IgD-negative memory B cell (primary cell): ENCODE results near the gene ELOVL5. TPM values are rescaled to one million over a fixed set of nuclear protein-coding genes. Genes with fewer than 3 reads are reported as not detected.

ENCODE experiments used
- H3K27ac Mint-ChIP-seq, 3 donors: one replicate each; pipeline ENCODE4 v1.8.0; 2020 to 2022; ENCODE audit warnings: mild to moderate bottlenecking in 3 of 3, mixed read lengths in 3 of 3, moderate library complexity in 1 of 3
- H3K27me3 Mint-ChIP-seq: one replicate; pipeline ENCODE4 v1.8.0; 2021; ENCODE audit warnings: mixed read lengths
- H3K36me3 Mint-ChIP-seq: one replicate; pipeline ENCODE4 v1.8.0; 2020; ENCODE audit warnings: mild to moderate bottlenecking, mixed read lengths
- H3K4me1 Mint-ChIP-seq, 3 donors: one replicate each; pipeline ENCODE4 v1.8.0; 2020 to 2022; ENCODE audit warnings: mixed read lengths in 3 of 3, mild to moderate bottlenecking in 1 of 3
- H3K4me3 Mint-ChIP-seq, 4 donors: one replicate each; pipeline ENCODE4 v1.8.0; 2020 to 2022; ENCODE audit warnings: mild to moderate bottlenecking in 4 of 4, mixed read lengths in 4 of 4, moderate library complexity in 3 of 4
- H3K9me3 Mint-ChIP-seq, 3 donors: one replicate each; pipeline ENCODE4 v1.8.0; 2020 to 2021; ENCODE audit warnings: mixed read lengths in 3 of 3, mild to moderate bottlenecking in 1 of 3
- polyA plus RNA-seq: library from polyadenylated mRNA; unstranded; fragments of 300-500 nt; fragmentation: Illumina TruSeq; gene quantifications from one replicate; pipeline ENCODE4 v1.2.3, GENCODE V29; 2021

The ELOVL5 gene
- polyA plus RNA-seq, 1 donor from 2014 or later: 156 TPM

DNA sequence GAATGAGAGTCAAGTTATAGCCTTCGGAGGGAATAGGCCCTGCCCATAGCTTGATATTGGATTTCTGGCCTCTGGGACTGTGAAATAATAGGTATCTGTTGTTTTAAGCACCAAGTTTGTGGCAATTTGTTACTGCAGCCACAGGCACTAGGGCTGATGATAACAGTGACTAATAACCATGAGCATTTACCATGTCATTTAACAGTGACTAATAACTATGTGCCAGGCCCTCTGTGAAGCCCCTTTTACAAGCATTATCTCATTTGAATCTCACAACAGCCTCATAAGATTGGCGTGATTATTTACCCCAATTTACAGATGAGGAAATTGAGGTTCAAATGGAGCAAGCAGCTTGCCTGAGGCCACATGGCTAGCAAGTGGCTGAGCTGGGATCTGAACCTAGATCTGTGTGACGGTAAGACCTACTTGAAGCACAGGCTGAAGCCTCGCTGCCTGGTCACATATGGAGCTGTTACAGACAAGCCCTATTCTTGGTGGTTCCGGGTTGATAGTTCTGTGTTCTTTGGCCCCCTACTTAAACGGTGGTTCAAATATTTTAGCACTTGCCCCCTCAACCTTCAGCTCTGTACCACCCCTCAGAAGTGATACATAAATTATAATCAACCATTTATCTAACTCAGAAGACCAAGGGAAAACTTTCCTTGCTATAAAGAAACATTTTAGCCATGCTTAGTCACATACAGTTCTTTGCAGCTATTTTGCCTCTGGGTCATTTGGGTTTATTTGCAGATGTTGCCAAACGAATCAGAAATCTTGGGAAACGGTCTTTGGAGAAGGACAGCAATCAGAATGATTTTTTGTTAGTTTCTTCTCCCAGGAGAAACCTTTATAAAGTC, 98.3 kb downstream of the ELOVL5 start:
- H3K4me3 Mint-ChIP-seq: peak overlapping the region in 1 of 4 donors; percentile 10
- H3K4me1 Mint-ChIP-seq: peaks cover 44 to 52% (median 51%) of the 10 kb centered on the region in 3 donors
- peaks cover 2% of the 10 kb centered on the region for H3K36me3 Mint-ChIP-seq
- peaks cover 4% of the 10 kb centered on the region for H3K27me3 Mint-ChIP-seq
- no peaks in the 10 kb centered on the region for H3K9me3 Mint-ChIP-seq
- H3K27ac Mint-ChIP-seq: peak overlapping the region in 2 of 3 donors; percentile 34 to 79

GRCh38 chr6:53246924-53247323, 101.8 kb downstream of the ELOVL5 start:
- peaks cover 59 to 66% (median 65%) of the 10 kb centered on the region in 3 donors for H3K4me1 Mint-ChIP-seq
- peak overlapping the region in 2 of 3 donors; percentile 9 to 99 for H3K27ac Mint-ChIP-seq
- H3K36me3 Mint-ChIP-seq: no peaks in the 10 kb centered on the region
- peak overlapping the region in 2 of 4 donors; percentile 56 to 89 for H3K4me3 Mint-ChIP-seq
- peaks cover 4% of the 10 kb centered on the region for H3K27me3 Mint-ChIP-seq
- H3K9me3 Mint-ChIP-seq: no peaks in the 10 kb centered on the region

DNA sequence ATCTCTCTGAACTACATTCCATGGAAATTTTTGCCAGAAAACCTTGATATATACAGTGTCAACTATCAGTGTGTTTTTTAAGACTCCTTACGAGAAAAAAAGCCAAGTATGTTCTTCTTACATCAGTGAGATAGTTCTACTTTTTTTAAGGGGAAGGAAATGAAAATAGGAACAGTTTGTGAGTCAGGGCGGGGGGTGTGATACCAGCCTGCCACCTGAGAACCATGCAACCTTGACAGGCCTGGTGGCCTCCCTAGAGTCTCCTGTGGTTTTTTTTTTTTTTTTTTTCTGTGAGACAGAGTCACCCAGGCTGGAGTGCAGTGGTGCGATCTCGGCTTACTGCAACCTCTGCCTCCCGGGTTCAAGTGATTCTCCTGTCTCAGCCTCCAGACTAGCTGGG, 103.8 kb downstream of the ELOVL5 start:
- peak overlapping the region; percentile 92 to 99 (median 94) for H3K27ac Mint-ChIP-seq

DNA sequence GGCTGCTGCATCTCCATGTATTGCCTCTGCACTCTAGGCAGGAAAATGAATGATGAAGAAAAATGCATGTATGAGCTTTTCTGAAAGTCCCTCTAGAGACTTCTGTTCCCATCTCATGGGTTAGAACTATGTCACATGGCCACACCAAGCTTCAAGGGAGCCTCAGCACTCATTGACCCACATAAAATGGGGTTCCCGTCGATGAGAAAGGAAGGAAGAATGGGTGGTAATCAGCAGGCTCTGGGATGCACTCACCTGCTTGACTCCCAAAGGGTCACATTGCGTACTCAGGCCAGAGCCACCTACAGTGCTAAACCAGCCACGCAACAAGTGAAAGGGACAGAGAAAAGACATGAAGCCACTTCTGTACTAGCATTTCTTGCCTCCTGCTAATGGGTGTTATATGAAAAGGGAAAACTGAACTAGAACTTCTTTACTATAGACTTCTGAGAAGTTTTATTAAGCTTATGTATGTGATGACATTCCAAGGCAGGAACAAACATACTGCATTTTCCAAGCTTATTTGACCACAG, 104.3 kb downstream of the ELOVL5 start:
- peaks cover 2% of the 10 kb centered on the region for H3K36me3 Mint-ChIP-seq
- peaks cover 4% of the 10 kb centered on the region for H3K27me3 Mint-ChIP-seq
- peaks cover 0 to 6% (median 0%) of the 10 kb centered on the region in 3 donors for H3K9me3 Mint-ChIP-seq
- peak overlapping the region; percentile 92 to 99 (median 94) for H3K27ac Mint-ChIP-seq
- peak overlapping the region; percentile 54 to 89 (median 78) for H3K4me3 Mint-ChIP-seq
- H3K4me1 Mint-ChIP-seq: peaks cover 60 to 77% (median 70%) of the 10 kb centered on the region in 3 donors

More for the DNA sequence above, 103.8 kb downstream of the ELOVL5 start:
- Mint-ChIP-seq H3K27me3 (peaks cover 4% of the 10 kb centered on the region), H3K4me1 (peaks cover 63 to 72% (median 67%) of the 10 kb centered on the region in 3 donors), H3K36me3 (peaks cover 2% of the 10 kb centered on the region), H3K9me3 (peaks cover 0 to 4% (median 0%) of the 10 kb centered on the region in 3 donors), H3K4me3 (peak overlapping the region; percentile 54 to 89 (median 78))

GRCh38 chr6:53241938-53242337, 106.8 kb downstream of the ELOVL5 start:
- peaks cover 64 to 82% (median 70%) of the 10 kb centered on the region in 3 donors for H3K4me1 Mint-ChIP-seq
- H3K9me3 Mint-ChIP-seq: peaks cover 0 to 6% (median 0%) of the 10 kb centered on the region in 3 donors
- H3K27me3 Mint-ChIP-seq: peaks cover 4% of the 10 kb centered on the region
- H3K4me3 Mint-ChIP-seq: peak overlapping the region; percentile 15 to 82 (median 44)
- peak overlapping the region in 2 of 3 donors; percentile 64 to 80 for H3K27ac Mint-ChIP-seq
- H3K36me3 Mint-ChIP-seq: peaks cover 2% of the 10 kb centered on the region

DNA sequence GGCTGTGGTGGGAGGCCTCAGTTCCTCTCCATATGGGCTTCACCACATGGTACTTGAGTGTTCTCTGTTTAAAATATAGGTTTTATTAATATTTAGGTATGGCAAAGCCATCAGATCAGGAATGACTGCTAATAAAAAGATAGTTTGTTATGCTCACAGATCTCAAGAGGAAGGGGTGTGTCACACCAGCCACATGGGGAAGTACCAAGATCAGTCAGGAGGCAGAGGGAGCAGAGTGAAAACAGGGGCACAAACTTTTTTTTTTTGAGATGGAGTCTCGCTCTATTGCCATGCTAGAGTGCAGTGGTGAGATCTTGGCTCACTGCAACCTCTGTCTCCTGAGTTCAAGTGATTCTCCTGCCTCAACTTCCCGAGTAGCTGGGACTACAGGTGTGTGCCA, 108.0 kb downstream of the ELOVL5 start:
- Mint-ChIP-seq H3K4me1 (peaks cover 63 to 81% (median 72%) of the 10 kb centered on the region in 3 donors), H3K27ac (peak overlapping the region; percentile 64 to 90 (median 75)), H3K9me3 (peaks cover 0 to 6% (median 0%) of the 10 kb centered on the region in 3 donors), H3K27me3 (peaks cover 2% of the 10 kb centered on the region), H3K4me3 (peak overlapping the region; percentile 15 to 94 (median 74)), H3K36me3 (peaks cover 2% of the 10 kb centered on the region)

GRCh38 chr6:53240139-53240538, 108.6 kb downstream of the ELOVL5 start:
- Mint-ChIP-seq H3K9me3 (peaks cover 0 to 6% (median 0%) of the 10 kb centered on the region in 3 donors), H3K36me3 (peaks cover 2% of the 10 kb centered on the region), H3K4me1 (peaks cover 63 to 79% (median 73%) of the 10 kb centered on the region in 3 donors), H3K4me3 (peak overlapping the region in 2 of 4 donors; percentile 83 to 94), H3K27me3 (peaks cover 2% of the 10 kb centered on the region), H3K27ac (peak overlapping the region; percentile 64 to 90 (median 75))

GRCh38 chr6:53239526-53239925, 109.2 kb downstream of the ELOVL5 start:
- H3K27ac Mint-ChIP-seq: peak overlapping the region; percentile 42 to 75 (median 64)
- peaks cover 57 to 75% (median 67%) of the 10 kb centered on the region in 3 donors for H3K4me1 Mint-ChIP-seq
- peaks cover 0 to 6% (median 0%) of the 10 kb centered on the region in 3 donors for H3K9me3 Mint-ChIP-seq
- H3K36me3 Mint-ChIP-seq: peaks cover 2% of the 10 kb centered on the region
- H3K4me3 Mint-ChIP-seq: peak overlapping the region in 1 of 4 donors; percentile 94
- H3K27me3 Mint-ChIP-seq: peaks cover 2% of the 10 kb centered on the region

GRCh38 chr6:53238311-53238710, 110.4 kb downstream of the ELOVL5 start:
- Mint-ChIP-seq H3K36me3 (peaks cover 2% of the 10 kb centered on the region), H3K9me3 (peaks cover 0 to 6% (median 0%) of the 10 kb centered on the region in 3 donors), H3K4me3 (peak overlapping the region in 1 of 4 donors; percentile 21), H3K27ac (peak overlapping the region in 2 of 3 donors; percentile 55 to 67), H3K4me1 (peaks cover 50 to 64% (median 58%) of the 10 kb centered on the region in 3 donors), H3K27me3 (peaks cover 2% of the 10 kb centered on the region)

GRCh38 chr6:53236241-53236640, 112.5 kb downstream of the ELOVL5 start:
- peak overlapping the region; percentile 27 to 88 (median 66) for H3K4me3 Mint-ChIP-seq
- H3K27me3 Mint-ChIP-seq: peaks cover 2% of the 10 kb centered on the region
- peak overlapping the region; percentile 4 to 64 (median 30) for H3K27ac Mint-ChIP-seq
- H3K4me1 Mint-ChIP-seq: peaks cover 48 to 62% (median 53%) of the 10 kb centered on the region in 3 donors
- peaks cover 0 to 6% (median 0%) of the 10 kb centered on the region in 3 donors for H3K9me3 Mint-ChIP-seq
- peaks cover 2% of the 10 kb centered on the region for H3K36me3 Mint-ChIP-seq

GRCh38 chr6:53235508-53235907, 113.2 kb downstream of the ELOVL5 start:
- Mint-ChIP-seq H3K27me3 (peaks cover 2% of the 10 kb centered on the region), H3K36me3 (no peaks in the 10 kb centered on the region), H3K9me3 (peaks cover 0 to 3% (median 0%) of the 10 kb centered on the region in 3 donors), H3K4me1 (peaks cover 47 to 61% (median 52%) of the 10 kb centered on the region in 3 donors), H3K27ac (peak overlapping the region in 2 of 3 donors; percentile 30 to 64), H3K4me3 (peak overlapping the region in 3 of 4 donors; percentile 27 to 86 (median 46))

- Mint-ChIP-seq H3K27me3 (peaks cover 2% of the 10 kb centered on the region), H3K27ac (peak overlapping the region in 1 of 3 donors; percentile 53), H3K4me1 (peaks cover 47 to 58% (median 56%) of the 10 kb centered on the region in 3 donors), H3K9me3 (no peaks in the 10 kb centered on the region), H3K36me3 (no peaks in the 10 kb centered on the region), H3K4me3 (no peak overlapping the region)
Observed at GRCh38 chr6:53233309-53233708, 115.4 kb downstream of the ELOVL5 start.

DNA sequence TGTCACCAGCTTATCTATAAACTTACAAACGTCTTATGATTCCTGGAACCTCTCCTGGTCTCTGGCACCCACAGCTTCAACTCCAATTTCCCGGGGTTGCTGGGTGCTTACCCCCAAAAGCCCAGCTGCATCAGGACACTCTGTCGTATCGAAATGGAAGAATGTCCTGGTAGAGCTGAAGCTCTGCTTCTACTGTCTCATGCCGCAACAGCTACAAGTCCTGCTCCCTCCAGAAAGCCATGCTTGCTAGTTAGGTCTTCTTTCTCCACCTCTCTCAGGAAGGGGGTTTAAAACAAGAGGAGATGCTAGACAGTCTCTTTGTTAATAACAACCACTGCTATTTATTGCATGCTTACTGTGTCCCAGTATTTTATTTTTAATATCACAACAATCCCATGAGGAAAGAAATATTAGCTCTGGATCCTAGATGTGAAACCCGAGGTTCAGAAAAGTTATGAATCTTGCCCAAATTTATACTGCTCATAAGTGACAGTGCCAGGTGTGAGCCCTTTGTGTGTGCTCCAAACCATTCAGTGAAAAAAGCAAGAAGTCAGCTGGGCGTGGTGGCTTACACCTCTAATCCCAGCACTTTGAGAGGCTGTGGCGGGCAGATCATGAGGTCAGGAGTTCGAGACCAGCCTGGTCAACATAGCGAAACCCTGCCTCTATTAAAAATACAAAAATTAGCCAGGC, 117.8 kb downstream of the ELOVL5 start:
- H3K4me3 Mint-ChIP-seq: peak overlapping the region in 2 of 4 donors; percentile 59 to 70
- H3K9me3 Mint-ChIP-seq: no peaks in the 10 kb centered on the region
- no peaks in the 10 kb centered on the region for H3K27me3 Mint-ChIP-seq
- H3K36me3 Mint-ChIP-seq: no peaks in the 10 kb centered on the region
- peaks cover 37 to 40% (median 39%) of the 10 kb centered on the region in 3 donors for H3K4me1 Mint-ChIP-seq
- peak overlapping the region in 2 of 3 donors; percentile 63 to 78 for H3K27ac Mint-ChIP-seq

DNA sequence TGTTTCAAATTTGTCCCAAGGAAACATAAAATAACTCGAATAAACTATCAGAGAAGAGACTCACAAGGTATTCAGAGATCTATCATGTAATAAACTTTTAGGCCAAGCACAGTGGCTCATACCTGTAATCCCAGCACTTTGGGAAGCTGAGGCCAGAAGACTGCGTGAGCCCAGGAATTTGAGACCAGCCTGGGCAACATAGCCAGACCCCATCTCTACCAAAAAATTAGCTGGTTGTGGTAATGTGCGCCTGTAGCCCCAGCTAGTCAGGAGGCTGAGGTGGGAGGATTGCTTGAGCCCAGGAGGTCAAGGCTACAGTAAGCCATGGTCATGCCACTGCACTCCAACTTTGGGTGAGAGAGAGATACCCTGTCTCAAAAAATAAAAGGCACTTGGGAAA, 120.9 kb downstream of the ELOVL5 start:
- H3K27me3 Mint-ChIP-seq: no peaks in the 10 kb centered on the region
- H3K4me1 Mint-ChIP-seq: peaks cover 31 to 35% (median 34%) of the 10 kb centered on the region in 3 donors
- H3K4me3 Mint-ChIP-seq: no peak overlapping the region
- H3K36me3 Mint-ChIP-seq: peaks cover 1% of the 10 kb centered on the region
- H3K9me3 Mint-ChIP-seq: no peaks in the 10 kb centered on the region
- peak overlapping the region in 1 of 3 donors; percentile 50 for H3K27ac Mint-ChIP-seq
